UCSD-AML1 (cell line): ENCODE results near the gene ANKH.
"Not testable (repeated sequence)": the region's sequence is repeated elsewhere in the genome, so short reads cannot be mapped to it uniquely, and the experiment has no call there.

Experiments
- DNase-seq: peaks from one replicate; lab custom pipeline; 2025; ENCODE audit not compliant: unreplicated experiment; lab: John Stamatoyannopoulos, UW

The ANKH gene

DNA sequence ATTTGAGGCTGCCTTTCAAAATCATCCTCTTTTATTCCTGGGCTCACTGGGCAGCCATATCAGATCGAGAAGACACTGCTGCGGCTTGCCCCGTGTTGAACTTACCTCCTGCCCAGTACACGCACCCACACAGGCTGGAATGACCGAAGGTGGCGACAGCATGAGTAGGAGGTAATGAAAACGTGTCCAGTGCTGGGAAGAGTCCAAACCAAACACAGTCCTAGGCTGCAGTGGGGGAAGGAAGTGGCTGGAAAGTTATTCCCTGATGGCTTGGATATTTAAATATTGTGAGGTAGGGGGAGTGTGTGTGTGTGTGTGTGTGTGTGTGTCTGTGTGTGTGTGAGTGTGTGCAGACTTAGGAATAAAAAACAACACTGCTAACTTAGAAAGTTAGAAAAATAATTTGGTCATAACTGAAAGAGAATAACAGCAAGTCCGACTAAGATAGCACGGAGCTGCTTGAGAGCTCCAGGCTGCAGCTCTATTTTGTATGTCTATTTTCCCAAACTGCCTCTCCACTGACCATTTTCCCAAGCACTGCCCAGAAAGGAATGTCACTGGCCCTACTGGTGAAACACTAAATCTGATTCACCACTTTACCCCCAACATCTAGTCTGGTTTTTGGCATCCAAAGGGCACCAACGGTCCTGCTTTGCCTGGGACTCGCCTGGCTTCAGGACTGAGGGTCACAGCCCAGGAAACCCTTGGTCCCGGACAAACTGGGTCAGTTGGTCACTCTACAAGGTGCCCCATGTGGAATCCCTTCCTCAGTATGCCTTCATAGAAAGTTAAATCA, 41.2 kb downstream of the ANKH start:
- DNase-seq: no peak

- no peak for DNase-seq
These were observed 42.2 kb downstream of the ANKH start for GRCh38 chr5:14829396-14829795.

DNA sequence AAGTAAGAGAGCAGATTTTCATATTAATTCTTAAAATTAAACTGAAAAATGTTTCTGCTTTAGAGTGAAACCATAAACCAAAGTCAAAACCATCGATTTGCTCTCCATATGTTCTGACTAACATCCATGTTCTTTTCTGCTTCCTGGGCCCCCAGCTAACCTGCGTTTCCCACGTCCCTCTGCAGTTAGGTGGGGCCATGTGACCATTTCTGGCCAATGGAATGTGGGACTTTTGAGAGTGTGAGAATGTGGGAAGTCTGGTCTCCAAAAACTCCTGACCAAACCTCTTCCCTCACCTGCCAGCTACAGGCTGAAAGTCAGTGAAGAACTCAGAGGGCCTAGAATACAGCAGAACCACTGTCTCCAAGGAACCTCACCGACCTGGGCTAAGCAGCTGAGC, 44.9 kb downstream of the ANKH start:
- no peak for DNase-seq

GRCh38 chr5:14825977-14826376, 45.6 kb downstream of the ANKH start:
- DNase-seq: no peak

DNA sequence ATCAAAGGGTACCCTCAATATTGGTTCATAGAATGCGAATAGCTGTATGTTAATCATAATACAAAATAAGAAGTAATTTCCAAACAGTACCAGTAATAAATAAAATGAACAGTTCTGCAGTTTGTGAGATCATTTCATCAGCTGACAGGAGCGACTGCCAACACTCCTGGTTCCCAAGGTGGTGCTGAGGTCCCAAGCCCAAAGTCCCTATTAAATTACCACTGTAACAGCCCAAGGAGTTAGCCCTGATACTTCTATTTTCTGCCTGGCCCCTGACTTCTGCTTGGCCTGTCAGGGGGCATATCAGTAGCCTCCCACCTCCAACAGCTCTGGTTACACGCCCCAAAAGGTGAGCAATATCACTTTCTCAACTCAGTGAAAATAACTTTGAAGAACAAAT, 47.1 kb downstream of the ANKH start:
- no peak for DNase-seq

DNA sequence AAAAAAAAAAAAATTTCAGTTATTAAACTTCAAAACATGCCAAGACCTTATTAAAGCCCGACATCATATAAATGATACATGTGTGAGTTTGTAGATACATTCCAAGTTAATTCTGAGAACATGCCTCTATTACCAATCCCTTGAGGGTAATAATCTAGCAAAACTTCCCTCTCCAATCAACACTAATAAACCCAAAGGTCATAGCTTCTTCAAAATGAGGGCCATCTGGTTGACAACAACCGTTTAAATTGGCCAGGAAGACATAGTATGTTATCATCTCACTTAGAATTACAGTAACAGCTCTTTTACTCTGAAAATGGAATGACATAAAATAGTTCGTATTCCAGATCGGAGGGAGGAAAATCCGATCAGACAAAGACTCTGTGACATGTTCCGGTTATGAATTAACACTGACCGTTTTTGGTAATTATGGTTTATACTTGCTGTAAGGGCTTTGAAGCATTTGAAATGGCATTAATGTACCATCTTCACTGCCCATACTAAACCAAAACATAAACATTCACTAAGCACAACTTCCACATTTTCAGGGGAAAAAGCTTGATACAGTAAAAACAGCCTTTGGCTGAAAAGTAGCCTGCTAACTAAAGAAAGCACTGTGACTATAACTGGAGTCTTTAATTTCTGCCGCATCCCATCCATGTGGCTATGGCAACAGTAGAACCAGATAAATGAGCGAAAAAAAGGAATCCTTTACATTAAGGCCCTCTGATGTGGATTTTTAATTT, 50.3 kb downstream of the ANKH start:
- no peak for DNase-seq

DNA sequence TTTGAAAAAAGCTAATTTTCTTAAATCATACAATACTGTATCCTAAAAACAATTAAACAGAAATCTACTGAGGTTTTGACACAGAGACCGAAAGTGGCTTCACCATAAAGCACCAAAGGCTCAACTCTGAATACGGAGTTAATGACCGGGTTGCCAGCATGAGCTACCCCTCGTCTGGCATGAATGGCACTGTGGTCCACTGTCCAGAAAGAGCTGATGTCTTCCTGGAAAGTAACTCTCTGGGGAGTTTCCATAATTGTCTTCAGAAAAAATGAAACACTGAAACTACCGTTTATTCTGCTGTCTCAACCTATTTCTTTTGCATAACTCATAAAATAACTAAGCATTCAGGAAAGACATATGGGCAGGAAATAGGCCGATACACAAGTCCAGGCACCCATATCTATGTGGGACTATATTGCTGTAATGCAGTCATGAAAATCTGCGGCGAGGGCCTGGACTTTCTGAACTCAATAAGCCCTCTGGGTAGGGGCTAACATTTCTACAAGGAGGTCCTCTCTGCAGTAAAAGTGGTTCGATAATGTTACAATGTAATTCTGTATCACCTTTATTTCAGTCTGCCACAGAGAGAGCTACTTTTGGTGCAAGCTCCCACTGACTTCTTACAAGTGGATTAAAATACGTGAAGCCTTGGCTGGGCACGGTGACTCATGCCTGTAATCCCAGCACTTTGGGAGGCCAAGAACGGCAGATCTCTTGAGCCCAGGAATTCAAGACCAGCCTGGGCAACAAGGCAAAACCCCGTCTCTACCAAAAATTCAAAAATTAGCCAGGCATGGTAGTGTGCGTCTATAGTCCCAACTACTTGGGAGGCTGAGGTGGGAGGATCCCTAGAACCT, 52.4 kb downstream of the ANKH start:
- DNase-seq: no peak

DNA sequence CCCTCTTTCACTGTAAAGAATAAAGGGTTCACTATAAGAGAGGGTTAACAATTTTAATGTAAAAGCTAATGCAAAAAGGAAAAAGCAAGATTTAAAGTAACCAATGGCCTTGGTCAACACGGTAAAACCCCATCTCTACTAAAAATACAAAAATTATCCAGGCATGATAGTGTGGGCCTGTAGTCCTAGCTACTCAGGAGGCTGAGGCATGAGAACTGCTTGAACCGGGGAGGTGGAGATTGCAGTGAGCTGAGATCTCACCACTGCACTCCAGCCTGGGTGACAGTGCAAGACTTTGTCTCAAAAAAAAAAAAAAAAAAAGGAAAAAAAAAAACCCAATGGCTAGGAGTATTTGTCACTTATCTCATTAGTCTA, 53.8 kb downstream of the ANKH start:
- DNase-seq: not testable (repeated sequence)

- no peak for DNase-seq
These were observed 54.4 kb downstream of the ANKH start for GRCh38 chr5:14816999-14817761.

DNA sequence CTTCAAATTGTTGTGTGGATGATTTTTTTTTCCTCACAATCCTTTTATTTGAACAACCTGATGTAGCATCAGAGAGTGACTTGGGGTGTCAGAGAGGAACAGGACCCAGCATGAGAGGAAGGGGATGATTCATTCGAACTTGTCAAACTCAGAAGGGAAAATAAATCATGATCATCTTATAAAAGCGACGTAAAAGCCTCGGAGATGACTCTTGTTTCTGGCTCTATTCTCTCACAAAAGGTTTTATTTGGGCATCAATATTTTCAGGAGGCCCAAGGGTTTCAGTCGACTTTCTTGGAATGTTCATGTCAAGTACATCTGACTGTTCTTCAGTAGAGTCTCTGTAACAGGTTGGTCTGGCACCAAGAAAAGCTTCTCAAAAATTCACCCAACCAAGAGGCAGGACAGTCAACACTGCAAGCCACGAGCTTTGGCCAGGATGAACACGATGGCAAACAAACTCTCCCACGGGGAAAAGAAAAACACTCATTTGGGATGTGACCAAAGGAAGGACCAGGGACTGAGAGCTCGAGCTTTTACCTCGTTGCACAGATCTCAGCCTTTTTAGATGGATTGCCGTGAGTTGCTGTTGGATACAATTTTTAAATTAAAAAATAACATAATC, 55.1 kb downstream of the ANKH start:
- DNase-seq: no peak

- no peak for DNase-seq
These were observed 57.8 kb downstream of the ANKH start for GRCh38 chr5:14813747-14814146.

DNA sequence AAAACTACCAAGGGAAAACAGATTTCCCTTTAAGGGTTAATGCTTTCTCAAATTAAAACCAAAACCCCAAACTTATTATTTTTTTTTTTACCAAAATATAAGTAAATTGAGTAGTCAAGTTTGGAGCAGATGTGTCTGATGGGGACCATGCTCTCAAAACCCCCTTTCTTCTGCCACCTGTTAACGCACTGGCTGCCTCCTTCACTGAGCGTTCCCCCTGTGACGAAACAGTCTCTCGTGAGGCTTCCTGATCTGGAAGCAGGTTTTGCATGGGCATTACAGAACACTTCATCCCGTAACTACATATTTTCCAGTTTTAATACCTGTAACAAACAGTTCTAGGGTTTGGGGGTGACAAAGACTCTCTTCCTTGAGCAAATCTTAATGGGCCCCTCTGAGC, 59.4 kb downstream of the ANKH start:
- DNase-seq: no peak

DNA sequence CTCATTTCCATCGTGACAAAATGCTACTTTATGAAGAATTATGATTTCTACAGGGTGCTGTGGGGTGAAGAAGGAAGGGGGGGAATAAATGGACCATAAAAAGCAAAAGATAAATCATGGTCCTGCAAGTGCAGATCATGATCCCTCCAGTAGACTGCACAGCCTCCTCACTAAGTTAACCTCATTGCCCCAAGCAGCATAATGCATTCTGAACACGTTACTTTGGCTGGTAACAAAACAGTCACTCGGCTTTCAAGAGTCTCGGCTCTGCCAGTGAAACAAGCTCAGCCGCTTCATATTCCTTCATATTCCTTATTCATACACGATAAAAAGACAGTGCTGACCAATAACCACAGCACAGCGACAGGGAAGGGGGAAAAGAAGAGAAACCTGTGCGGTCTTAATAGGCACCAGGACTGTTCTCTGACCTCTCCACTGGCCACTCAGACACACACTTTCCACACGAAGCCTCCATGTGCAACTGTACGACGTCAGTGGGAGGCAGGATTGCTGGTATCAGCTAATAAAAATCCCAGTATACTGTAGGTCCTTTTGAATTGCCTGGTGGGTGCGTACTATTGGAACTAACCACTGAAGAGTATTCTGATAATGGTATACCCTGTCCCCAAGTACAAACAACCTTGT, 60.5 kb downstream of the ANKH start:
- no peak for DNase-seq

DNA sequence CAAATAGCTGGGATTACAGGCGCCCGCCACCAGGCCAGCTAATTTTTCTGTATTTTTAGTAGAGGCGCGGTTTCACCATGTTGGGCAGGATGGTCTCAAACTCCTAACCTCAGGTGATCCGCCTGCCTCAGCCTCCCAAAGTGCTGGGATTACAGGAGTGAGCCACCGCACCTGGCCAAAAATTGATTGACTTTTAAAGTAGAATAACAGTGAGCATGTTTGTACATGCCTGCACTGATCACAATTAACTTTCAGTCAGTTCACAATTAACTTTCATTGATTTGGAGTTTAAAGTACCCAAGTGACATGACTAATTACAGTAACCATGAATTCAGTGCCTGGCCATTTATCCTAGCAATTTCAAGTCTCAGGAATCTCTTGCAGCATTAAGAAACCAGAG, 61.3 kb downstream of the ANKH start:
- DNase-seq: no peak

DNA sequence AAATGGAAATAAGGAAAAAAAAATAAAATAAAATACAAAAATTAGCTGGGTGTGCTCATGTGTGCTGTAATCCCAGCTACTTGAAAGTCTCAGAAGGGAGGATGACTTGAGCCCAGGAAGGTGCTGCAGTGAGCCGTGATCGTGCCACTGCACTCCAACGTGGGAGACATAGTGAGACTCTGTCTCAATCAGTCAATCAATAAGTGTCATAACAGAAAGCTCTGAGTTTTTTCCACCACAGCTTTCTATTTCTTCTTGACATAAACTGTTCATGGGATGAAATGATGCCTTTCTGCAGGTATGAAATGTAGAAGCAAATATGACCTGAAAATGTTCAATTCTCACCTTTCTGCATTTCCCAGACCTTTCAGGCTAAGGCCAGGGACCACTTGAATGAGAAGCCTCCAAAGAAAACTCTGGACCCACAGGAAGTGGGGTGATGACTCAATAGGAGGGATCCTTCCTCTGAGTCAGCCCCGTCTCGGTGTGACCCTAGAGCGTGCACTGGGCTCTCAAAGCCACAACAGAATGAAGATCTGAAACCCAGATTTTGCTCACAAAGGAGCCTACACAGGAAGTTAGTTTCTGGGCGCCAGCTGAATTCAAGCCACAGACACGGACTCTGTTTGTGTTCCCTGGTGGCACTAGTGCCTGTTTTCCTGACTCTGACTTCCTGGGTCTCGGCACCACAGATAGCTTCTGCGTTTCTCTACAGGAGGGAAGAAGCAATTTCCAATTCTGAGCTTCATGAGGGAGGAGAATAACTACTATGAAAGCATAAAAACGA, 62.0 kb downstream of the ANKH start:
- peak; percentile 30 for DNase-seq

GRCh38 chr5:14807471-14807870, 64.1 kb downstream of the ANKH start:
- DNase-seq: no peak

DNA sequence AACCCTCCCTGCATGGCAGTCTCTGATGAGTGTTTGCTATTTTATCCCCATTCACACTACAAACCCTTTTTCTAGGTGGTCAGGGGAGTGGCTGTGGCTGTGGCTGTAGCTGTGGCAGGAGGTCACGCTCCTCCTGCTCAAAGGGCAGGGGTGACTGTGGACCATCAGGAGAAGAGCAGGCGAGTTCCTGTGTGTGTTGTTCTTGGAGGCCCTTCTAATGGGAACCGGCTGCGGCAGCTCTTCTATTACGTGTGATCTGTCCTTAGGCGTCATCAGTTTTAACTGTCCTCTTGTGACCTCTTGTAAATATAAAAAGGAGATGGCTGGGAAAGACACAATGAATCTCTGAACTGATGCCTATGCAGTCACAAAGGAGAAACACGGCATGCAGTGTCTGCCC, 65.1 kb downstream of the ANKH start:
- no peak for DNase-seq

- DNase-seq: no peak
These were observed 69.0 kb downstream of the ANKH start for GRCh38 chr5:14802541-14802940.

- no peak for DNase-seq
These were observed 69.8 kb downstream of the ANKH start for GRCh38 chr5:14801792-14802191.
